Panc1 (cell line): Measurements from ENCODE around the gene KIAA1755. TPM values are rescaled to one million over a fixed set of nuclear protein-coding genes. Genes with fewer than 3 reads are reported as not detected.

Experiments
- ATAC-seq: fragments of 200-7000 bp; cut with Tn5 transposase; 2 replicates; pipeline ENCODE4 v1.9.1; 2020; ENCODE audit warnings: mild to moderate bottlenecking, moderate library complexity
- BruUV-seq: library from RNA; stranded (reverse); fragments of 400-500 nt; replicated peaks from 2 replicates; lab custom pipeline; 2021; lab: Mats Ljungman, UMichigan
- CTCF ChIA-PET: fragments of 300-600 bp; sonication (Branson Sonifier 250); formaldehyde crosslinking; loops from one replicate; lab custom pipeline; 2022; ENCODE audit warnings: antibody characterized with exemption; lab: Charles Lee
- POLR2A ChIA-PET: fragments of 300-600 bp; sonication (Branson Sonifier 250); formaldehyde crosslinking; loops from one replicate; lab custom pipeline; 2022; ENCODE audit warnings: antibody characterized with exemption; lab: Charles Lee
- DNase-seq: peaks from one replicate; pipeline ENCODE4 v3.0.0-alpha.2; 2010; ENCODE audit warnings: low read depth, low spot score
- H3K27ac ChIP-seq: 2 replicates; pipeline ENCODE4 v1.5.1; 2011; ENCODE audit warnings: mild to moderate bottlenecking, low read length, inconsistent platforms
- H3K27me3 ChIP-seq: fragments of 200-500 bp; sonication (Bioruptor generic); 2 replicates; pipeline ENCODE4 v1.6.0; 2014; ENCODE audit warnings: low read length, inconsistent platforms; ENCODE audit not compliant: control insufficient read depth, insufficient read depth
- H3K36me3 ChIP-seq: fragments of 200-500 bp; sonication (Bioruptor generic); 2 replicates; pipeline ENCODE4 v1.5.1; 2014; ENCODE audit warnings: inconsistent platforms, mild to moderate bottlenecking, low read length, moderate library complexity; ENCODE audit not compliant: control insufficient read depth, insufficient read depth
- H3K4me1 ChIP-seq: 2 replicates; pipeline ENCODE4 v1.5.1; 2011; ENCODE audit warnings: inconsistent platforms, mild to moderate bottlenecking, low read length, moderate library complexity; ENCODE audit not compliant: control insufficient read depth, insufficient read depth
- H3K4me3 ChIP-seq, 2 experiments: 2 replicates each; pipeline ENCODE4 v1.5.1; 2011 to 2012; ENCODE audit warnings: low read depth in 2 of 2, low read length in 2 of 2, mild to moderate bottlenecking in 2 of 2, inconsistent platforms in 1 of 2, moderate library complexity in 1 of 2
- H3K9me3 ChIP-seq: fragments of 200-500 bp; sonication (Bioruptor generic); 2 replicates; pipeline ENCODE4 v1.5.1; 2014; ENCODE audit warnings: low read depth, mild to moderate bottlenecking, inconsistent platforms, low read length, moderate library complexity; ENCODE audit not compliant: control insufficient read depth, insufficient read depth
- CTCF ChIP-seq: fragments of 450-650 bp; IDR thresholded peaks from 2 replicates; pipeline ENCODE4 v1.5.1; 2017; ENCODE audit warnings: mild to moderate bottlenecking
- POLR2AphosphoS5 ChIP-seq: IDR thresholded peaks from 2 replicates; pipeline ENCODE4 v1.6.1; 2012; ENCODE audit warnings: mild to moderate bottlenecking, low read depth, low read length, moderate library complexity
- REST ChIP-seq, 2 experiments: IDR thresholded peaks; 2 replicates each; pipeline ENCODE4 v1.6.1; 2011 to 2012; ENCODE audit warnings: low read depth in 2 of 2, control low read depth in 1 of 2, low read length in 1 of 2, mild to moderate bottlenecking in 1 of 2, moderate library complexity in 1 of 2; ENCODE audit not compliant: insufficient read depth in 1 of 2
- SIN3A ChIP-seq: IDR thresholded peaks from 2 replicates; pipeline ENCODE4 v1.6.1; 2012; ENCODE audit warnings: low read depth, mild to moderate bottlenecking, low read length, moderate library complexity, borderline replicate concordance; ENCODE audit not compliant: insufficient read depth
- TCF7L2 ChIP-seq: IDR thresholded peaks from 2 replicates; pipeline ENCODE4 v1.6.1; 2011; ENCODE audit warnings: mild to moderate bottlenecking, low read depth, low read length, inconsistent platforms
- in situ Hi-C: cut with HindIII; loops from 2 replicates; pipeline ENCODE4 v1.10.0; 2016; ENCODE audit warnings: low sequenced_read_pairs, low pct_unique_long_range_greater_than_20kb
- intact Hi-C: fragments of 100-400 bp; cut with micrococcal nuclease; formaldehyde crosslinking; loops from one replicate; pipeline ENCODE4 v1.10.0; 2022; ENCODE audit not compliant: unreplicated experiment
- total RNA-seq: library from RNA; stranded (reverse); gene quantifications from one replicate; pipeline ENCODE4 v1.2.1, GENCODE V29; 2021; ENCODE audit not compliant: unreplicated experiment

KIAA1755 gene
- total RNA-seq, 1 experiment from 2014 or later, result 0.08 TPM

GRCh38 chr20:38211200-38212097, 49.1 kb downstream of the KIAA1755 start:
- no peak for TF ChIP-seq TCF7L2
- TF ChIP-seq SIN3A, result no peak
- TF ChIP-seq REST (IDR thresholded peaks at IDR 0.05; ENCODE audit: insufficient read depth in 1 of 2, low read depth in 2 of 2, low read length in 1 of 2), result no peak
- no peak for TF ChIP-seq POLR2AphosphoS5
- TF ChIP-seq CTCF, result no peak
- intact Hi-C loops (no loop called here), in situ Hi-C loops (no loop called here)
- ATAC-seq, result no peak
- Histone ChIP-seq H3K27ac (no peak overlapping the region), H3K36me3 (no peaks in the 10 kb centered on the region), H3K4me3 (no peak overlapping the region), H3K9me3 (no peaks in the 10 kb centered on the region), H3K4me1 (no peaks in the 10 kb centered on the region), H3K27me3 (no peaks in the 10 kb centered on the region)
- no TSS peak for BruUV-seq
- ChIA-PET CTCF (no interaction called here), POLR2A (no interaction called here)
- no peak for DNase-seq

GRCh38 chr20:38210741-38211140, 49.8 kb downstream of the KIAA1755 start:
- Histone ChIP-seq H3K27me3 (no peaks in the 10 kb centered on the region), H3K27ac (no peak overlapping the region), H3K36me3 (no peaks in the 10 kb centered on the region), H3K4me1 (no peaks in the 10 kb centered on the region), H3K4me3 (no peak overlapping the region), H3K9me3 (no peaks in the 10 kb centered on the region)
- no peak for DNase-seq
- ChIA-PET POLR2A (no interaction called here), CTCF (no interaction called here)
- ATAC-seq, result no peak
- in situ Hi-C loops (no loop called here), intact Hi-C loops (no loop called here)
- BruUV-seq, result no TSS peak
- TF ChIP-seq SIN3A (no peak), POLR2AphosphoS5 (no peak), TCF7L2 (no peak), REST (IDR thresholded peaks at IDR 0.05; ENCODE audit: insufficient read depth in 1 of 2, low read depth in 2 of 2, low read length in 1 of 2) (no peak), CTCF (no peak)
